ENCODE results near the gene TRIM26.
A peak's percentile ranks its signal among the peaks of the same experiment; 100 is the strongest.

Gene TRIM26

DNA sequence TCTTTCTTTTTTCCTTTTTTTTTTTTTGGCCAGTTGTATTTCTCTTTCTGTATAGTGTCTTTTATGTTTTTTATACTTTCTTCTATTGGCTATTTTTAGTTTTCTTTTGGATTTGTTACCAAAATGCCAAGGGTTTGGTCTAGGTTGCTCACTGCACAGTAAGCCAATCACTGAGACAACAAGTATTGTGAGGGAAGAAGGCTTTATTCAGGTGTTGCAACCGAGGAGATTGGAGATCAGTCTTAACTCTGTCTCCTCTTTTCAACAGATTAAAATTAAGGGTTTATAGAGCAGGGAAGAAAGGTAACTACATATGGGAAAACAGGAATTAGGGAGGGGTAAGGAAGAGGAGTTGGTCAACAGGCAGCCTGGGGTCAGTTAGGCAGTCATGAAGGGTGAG lies 10.1 kb upstream of the TRIM26 start:
- TF ChIP-seq CREB1 (IDR thresholded peaks at IDR 0.05; ENCODE audit: low read depth) (no peak), FOXM1 (IDR thresholded peaks at IDR 0.05; ENCODE audit: borderline replicate concordance, low read depth) (no peak), TCF12 (IDR thresholded peaks at IDR 0.05; ENCODE audit: low read depth) (no peak), EGR1 (IDR thresholded peaks at IDR 0.05) (no peak), YY1 (IDR thresholded peaks at IDR 0.05; ENCODE audit: low read depth) (no peak), TEAD4 (IDR thresholded peaks at IDR 0.05) (no peak), NFIC (IDR thresholded peaks at IDR 0.05) (no peak), CEBPB (IDR thresholded peaks at IDR 0.05) (no peak), EP300 (IDR thresholded peaks at IDR 0.05; ENCODE audit: borderline replicate concordance) (no peak), TAF1 (IDR thresholded peaks at IDR 0.05; ENCODE audit: low read depth) (no peak), ZBTB7A (IDR thresholded peaks at IDR 0.05; ENCODE audit: low read depth) (no peak), RAD21 (IDR thresholded peaks at IDR 0.05; ENCODE audit: low read depth) (no peak)
- TF ChIP-seq, protein P1, sequence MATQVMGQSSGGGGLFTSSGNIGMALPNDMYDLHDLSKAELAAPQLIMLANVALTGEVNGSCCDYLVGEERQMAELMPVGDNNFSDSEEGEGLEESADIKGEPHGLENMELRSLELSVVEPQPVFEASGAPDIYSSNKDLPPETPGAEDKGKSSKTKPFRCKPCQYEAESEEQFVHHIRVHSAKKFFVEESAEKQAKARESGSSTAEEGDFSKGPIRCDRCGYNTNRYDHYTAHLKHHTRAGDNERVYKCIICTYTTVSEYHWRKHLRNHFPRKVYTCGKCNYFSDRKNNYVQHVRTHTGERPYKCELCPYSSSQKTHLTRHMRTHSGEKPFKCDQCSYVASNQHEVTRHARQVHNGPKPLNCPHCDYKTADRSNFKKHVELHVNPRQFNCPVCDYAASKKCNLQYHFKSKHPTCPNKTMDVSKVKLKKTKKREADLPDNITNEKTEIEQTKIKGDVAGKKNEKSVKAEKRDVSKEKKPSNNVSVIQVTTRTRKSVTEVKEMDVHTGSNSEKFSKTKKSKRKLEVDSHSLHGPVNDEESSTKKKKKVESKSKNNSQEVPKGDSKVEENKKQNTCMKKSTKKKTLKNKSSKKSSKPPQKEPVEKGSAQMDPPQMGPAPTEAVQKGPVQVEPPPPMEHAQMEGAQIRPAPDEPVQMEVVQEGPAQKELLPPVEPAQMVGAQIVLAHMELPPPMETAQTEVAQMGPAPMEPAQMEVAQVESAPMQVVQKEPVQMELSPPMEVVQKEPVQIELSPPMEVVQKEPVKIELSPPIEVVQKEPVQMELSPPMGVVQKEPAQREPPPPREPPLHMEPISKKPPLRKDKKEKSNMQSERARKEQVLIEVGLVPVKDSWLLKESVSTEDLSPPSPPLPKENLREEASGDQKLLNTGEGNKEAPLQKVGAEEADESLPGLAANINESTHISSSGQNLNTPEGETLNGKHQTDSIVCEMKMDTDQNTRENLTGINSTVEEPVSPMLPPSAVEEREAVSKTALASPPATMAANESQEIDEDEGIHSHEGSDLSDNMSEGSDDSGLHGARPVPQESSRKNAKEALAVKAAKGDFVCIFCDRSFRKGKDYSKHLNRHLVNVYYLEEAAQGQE (IDR thresholded peaks at IDR 0.05; ENCODE audit: low read depth), result no peak
- TF ChIP-seq, protein P2, sequence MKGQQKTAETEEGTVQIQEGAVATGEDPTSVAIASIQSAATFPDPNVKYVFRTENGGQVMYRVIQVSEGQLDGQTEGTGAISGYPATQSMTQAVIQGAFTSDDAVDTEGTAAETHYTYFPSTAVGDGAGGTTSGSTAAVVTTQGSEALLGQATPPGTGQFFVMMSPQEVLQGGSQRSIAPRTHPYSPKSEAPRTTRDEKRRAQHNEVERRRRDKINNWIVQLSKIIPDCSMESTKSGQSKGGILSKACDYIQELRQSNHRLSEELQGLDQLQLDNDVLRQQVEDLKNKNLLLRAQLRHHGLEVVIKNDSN (IDR thresholded peaks at IDR 0.05), result no peak
- TF ChIP-seq, protein P3, sequence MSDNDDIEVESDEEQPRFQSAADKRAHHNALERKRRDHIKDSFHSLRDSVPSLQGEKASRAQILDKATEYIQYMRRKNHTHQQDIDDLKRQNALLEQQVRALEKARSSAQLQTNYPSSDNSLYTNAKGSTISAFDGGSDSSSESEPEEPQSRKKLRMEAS (IDR thresholded peaks at IDR 0.05), result no peak

DNA sequence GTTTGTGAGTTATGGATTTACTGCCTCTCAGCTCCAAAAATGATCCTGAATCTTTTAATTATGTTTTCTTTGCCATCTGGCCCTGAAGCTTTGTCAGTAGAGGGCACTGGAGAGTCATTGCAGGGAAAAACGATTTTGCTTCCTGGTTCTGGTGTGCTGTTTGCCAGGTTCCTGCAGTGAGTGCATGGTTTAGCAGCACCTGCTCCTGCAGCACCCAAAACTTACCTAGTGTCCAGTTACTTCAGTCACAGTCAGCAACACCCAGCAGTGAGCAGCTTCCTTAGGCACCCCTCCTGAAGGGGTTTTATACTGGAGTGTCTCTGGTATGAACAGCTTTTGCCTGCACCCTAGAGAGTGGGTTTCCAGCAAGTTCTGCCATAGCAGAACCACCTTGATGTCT lies 6.0 kb upstream of the TRIM26 start:
- TF ChIP-seq TCF12 (IDR thresholded peaks at IDR 0.05; ENCODE audit: low read depth), result no peak
- no peak for TF ChIP-seq TEAD4 (IDR thresholded peaks at IDR 0.05)
- TF ChIP-seq CEBPB (IDR thresholded peaks at IDR 0.05), result no peak
- no peak for TF ChIP-seq ZBTB7A (IDR thresholded peaks at IDR 0.05; ENCODE audit: low read depth)
- no peak for TF ChIP-seq FOXM1 (IDR thresholded peaks at IDR 0.05; ENCODE audit: borderline replicate concordance, low read depth)
- TF ChIP-seq EP300 (IDR thresholded peaks at IDR 0.05; ENCODE audit: borderline replicate concordance), result no peak
- TF ChIP-seq TAF1 (IDR thresholded peaks at IDR 0.05; ENCODE audit: low read depth), result no peak
- no peak for TF ChIP-seq EGR1 (IDR thresholded peaks at IDR 0.05)
- TF ChIP-seq NFIC (IDR thresholded peaks at IDR 0.05), result peak; percentile 28; the same call in 1 of the 2 replicates
- TF ChIP-seq RAD21 (IDR thresholded peaks at IDR 0.05; ENCODE audit: low read depth), result peak; percentile 81
- TF ChIP-seq YY1 (IDR thresholded peaks at IDR 0.05; ENCODE audit: low read depth), result no peak
- TF ChIP-seq, protein P3 (IDR thresholded peaks at IDR 0.05), result no peak
- TF ChIP-seq CREB1 (IDR thresholded peaks at IDR 0.05; ENCODE audit: low read depth), result no peak
- TF ChIP-seq, protein P2 (IDR thresholded peaks at IDR 0.05), result no peak
- TF ChIP-seq, protein P1 (IDR thresholded peaks at IDR 0.05; ENCODE audit: low read depth), result no peak

DNA sequence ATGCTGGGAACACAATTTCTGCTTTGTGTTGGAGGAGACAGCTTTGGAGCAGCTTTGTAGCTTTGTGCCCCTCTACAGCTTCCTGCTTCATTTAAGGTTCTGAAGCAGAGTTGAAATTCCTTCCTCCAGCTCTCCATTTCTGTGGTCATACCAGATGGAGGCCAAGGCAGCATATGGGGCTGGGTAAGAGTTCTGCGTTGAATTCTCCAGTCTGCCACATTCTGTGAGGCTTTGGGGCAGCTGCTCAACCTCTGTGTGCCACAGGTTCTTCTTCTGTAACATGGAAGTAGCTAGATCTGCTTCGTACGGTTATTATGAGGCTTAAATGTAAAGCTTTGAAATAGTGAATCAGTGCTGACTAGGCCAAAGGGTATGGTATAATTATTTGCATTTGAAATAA lies 2.9 kb upstream of the TRIM26 start:
- TF ChIP-seq, protein P3 (IDR thresholded peaks at IDR 0.05), result no peak
- TF ChIP-seq, protein P2 (IDR thresholded peaks at IDR 0.05), result no peak
- no peak for TF ChIP-seq TAF1 (IDR thresholded peaks at IDR 0.05; ENCODE audit: low read depth)
- TF ChIP-seq ZBTB7A (IDR thresholded peaks at IDR 0.05; ENCODE audit: low read depth), result no peak
- TF ChIP-seq CREB1 (IDR thresholded peaks at IDR 0.05; ENCODE audit: low read depth), result no peak
- TF ChIP-seq, protein P1 (IDR thresholded peaks at IDR 0.05; ENCODE audit: low read depth), result no peak

DNA sequence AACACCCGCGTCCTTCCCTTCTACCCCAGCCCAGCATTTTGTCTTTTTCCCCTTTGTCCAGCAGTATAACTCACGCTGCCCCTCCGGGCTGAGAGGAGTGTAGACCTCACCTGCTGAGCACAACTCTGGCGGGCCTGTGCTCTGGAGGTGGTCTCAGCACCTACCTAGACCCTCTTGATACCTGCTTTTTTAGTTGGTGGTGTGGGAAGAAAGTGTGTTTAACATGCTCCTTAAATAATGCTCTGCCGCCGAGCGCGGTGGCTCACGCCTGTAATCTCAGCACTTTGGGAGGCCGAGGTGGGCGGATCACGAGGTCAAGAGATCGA lies 1.4 kb upstream of the TRIM26 start:
- no peak for TF ChIP-seq TCF12 (IDR thresholded peaks at IDR 0.05; ENCODE audit: low read depth)
- TF ChIP-seq EGR1 (IDR thresholded peaks at IDR 0.05), result no peak
- TF ChIP-seq, protein P1 (IDR thresholded peaks at IDR 0.05; ENCODE audit: low read depth), result no peak
- TF ChIP-seq, protein P2 (IDR thresholded peaks at IDR 0.05), result no peak
- no peak for TF ChIP-seq TEAD4 (IDR thresholded peaks at IDR 0.05)
- no peak for TF ChIP-seq EP300 (IDR thresholded peaks at IDR 0.05; ENCODE audit: borderline replicate concordance)
- no peak for TF ChIP-seq NFIC (IDR thresholded peaks at IDR 0.05)

All from Ishikawa (cell line).